HuH-7.5 (cell line): ENCODE results near the gene LDB2.

Source experiments
- DNase-seq: peaks from one replicate; pipeline ENCODE4 v3.0.0; 2011; ENCODE audit warnings: low spot score

LDB2 gene

GRCh38 chr4:16884673-16885460 lies 13.6 kb downstream of the LDB2 start:
- no peak for DNase-seq

DNA sequence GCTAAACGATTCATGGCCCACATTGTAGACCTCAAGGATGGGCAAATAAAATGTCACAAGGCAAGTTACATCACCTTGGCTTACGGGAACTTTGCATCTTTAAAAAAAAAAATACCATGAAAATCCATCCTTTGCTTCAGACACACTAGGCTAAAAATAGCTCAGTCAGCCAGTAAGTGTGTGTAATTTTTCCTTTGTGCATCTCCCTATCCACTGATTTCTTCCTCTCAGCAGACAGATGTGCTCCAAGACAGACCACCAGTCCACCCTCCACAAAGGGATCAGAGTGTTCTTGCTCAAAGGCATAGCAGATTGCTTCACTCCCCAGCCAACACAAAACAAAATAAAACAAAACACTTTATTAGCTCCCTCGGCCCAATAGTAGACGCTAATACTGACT lies 14.6 kb downstream of the LDB2 start:
- no peak for DNase-seq

DNA sequence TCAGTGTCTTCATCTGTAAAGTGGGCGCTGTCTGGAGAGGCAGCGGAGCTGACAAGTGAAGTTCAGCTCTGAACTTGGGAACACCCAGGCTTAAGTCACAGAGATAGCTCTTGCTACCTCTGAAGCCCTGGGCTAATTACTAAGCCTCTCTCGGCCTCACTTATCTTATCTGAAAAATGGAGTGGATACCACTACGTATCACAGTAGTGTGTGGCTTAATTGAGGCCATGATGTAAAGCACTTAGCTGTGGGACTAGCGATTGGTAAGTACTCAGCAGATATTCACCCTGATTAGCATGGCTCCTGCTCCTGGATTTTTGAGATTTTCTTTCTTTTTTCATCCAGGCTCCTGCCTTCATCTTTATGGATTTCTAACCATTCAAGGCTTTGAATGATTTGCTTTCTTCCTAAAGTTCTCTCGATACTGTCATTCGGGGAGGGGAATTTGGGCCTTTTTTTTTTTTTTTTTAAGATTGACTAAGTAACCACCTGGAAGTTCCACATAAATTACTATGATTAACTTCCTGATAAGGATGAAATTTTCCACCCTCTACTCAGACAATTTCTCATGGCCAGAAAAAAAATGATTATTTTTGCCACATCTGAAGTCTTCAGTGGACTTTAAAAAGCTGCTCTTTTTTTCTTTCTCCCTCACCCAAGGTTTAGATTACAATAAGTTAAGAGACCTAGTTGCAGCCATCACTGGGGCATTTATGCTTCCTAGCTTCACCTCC lies 17.1 kb downstream of the LDB2 start:
- DNase-seq: no peak

DNA sequence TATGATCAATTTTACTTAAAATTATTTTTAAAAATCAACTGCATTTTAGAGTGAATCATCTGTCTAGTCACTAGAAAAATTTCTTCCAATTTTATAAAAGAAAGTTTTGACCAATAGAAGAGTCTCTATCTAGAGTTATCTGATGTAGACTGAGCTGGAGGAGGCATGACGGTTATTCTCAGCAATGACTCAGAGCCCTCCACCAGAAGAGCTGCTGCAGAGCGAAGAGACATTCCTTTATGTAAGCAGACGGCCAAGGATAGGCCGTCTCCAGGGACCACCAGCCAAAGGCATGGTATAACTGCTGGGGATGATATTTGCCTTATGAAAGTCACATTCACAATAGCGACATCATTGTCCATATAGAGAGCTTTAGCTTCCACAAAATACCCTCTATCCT lies 23.0 kb downstream of the LDB2 start:
- DNase-seq: no peak

DNA sequence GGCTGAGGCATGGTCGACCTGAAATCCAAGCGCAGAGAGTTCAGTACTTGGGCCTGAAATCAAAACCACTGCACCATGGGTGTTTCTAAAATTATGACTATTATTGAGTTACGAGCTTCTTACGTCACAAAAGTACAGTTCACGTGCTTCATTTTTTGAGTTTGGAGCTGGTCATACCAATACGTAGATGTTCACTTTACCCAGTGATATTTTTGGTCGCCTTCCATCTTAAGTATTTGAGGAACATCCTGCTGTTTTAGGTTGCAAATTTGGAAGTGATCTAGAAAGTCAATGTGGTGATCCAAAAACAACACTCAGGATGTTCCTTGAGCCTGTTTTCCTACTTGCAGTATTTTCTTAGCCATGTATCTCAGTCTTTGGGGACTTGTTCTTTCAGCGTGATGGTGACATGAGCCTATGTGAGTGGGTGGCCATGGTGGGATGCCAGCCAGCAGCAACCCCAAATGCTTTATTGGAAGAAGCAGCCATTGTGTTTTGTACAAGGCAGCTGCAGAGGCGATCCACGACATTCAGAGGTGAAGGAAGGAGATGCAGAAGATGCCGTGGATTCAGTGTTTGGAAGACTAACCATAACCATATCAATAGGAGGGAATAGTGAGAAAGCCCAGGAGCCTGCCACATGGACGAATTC lies 28.7 kb downstream of the LDB2 start:
- no peak for DNase-seq

DNA sequence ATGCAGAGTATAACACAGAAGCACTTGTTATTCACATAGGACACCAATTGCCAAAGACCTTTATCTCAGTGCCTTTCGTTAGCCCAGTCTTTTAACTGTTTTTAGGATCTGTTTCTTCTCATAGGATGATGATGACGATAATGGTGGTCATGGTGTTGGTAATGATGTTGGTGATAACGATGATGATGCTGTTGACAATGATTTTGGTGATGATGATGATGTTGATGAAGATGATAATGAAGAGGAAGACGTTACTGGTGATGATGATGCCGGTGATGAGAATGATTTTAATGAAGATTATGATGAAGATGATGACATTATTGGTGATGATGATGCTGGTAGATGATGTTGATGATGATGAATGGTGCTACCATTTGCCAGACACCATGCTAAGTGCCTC lies 29.8 kb downstream of the LDB2 start:
- DNase-seq: no peak

GRCh38 chr4:16867827-16868226 lies 30.6 kb downstream of the LDB2 start:
- no peak for DNase-seq

- DNase-seq: no peak
Observed at GRCh38 chr4:16866974-16867373, 31.5 kb downstream of the LDB2 start.

DNA sequence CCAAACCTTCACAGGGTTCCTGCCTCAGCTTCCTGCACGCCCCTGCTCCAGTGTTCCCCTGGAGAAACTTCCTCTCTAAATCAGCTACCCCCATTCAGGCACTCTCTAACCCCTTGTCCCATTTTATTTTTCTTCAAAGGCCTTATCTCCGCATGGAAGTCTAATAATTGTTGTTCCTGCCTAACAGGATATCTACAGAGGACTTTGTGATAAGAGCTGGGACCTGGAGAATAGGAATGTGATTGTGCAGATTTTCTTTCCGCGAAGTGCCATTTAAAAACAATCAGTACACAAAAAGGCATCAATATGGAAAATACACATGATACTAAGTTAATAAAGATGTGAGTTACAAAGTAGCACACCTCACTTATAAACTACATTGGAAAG lies 32.6 kb downstream of the LDB2 start:
- DNase-seq: no peak

GRCh38 chr4:16865209-16865896 lies 33.1 kb downstream of the LDB2 start:
- no peak for DNase-seq

- no peak for DNase-seq
Observed at GRCh38 chr4:16864199-16864598, 34.2 kb downstream of the LDB2 start.

DNA sequence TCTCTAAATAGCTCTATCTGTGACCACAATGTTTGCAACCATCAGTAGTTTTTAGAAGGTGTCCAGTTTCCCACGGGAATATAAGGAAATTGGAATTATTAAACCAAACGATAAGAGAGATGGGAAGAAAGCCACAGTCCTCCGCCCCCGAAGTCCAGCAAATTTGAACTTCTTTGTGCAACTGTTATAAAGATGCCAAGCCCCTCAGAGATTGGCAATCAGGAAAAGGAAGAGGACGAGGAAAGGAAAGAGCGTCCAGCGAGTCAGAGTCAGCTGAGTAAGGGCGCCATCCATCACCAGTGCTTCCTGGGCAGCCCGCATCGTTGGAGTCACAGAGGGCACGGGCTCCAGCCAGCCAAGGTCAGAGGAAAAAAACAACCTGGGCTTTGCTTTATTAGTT lies 35.7 kb downstream of the LDB2 start:
- no peak for DNase-seq

DNA sequence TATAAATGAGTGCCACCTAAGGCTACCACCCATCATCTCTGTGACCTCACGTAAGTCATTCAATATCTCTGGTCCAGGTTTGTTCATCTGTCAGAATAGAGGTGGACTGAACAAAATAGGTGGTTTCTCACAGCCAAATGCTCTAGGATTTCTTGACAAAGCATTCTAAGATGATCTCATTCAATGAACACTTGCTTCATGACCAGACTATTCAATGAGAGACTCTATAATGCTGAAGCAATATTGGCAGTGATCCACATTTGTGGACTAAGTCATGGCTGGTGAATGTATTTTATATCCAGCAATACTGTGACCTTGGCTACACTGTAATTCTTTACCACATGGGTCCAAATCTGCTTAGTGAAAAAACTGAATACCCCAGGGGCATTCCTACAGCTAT lies 37.9 kb downstream of the LDB2 start:
- DNase-seq: no peak

DNA sequence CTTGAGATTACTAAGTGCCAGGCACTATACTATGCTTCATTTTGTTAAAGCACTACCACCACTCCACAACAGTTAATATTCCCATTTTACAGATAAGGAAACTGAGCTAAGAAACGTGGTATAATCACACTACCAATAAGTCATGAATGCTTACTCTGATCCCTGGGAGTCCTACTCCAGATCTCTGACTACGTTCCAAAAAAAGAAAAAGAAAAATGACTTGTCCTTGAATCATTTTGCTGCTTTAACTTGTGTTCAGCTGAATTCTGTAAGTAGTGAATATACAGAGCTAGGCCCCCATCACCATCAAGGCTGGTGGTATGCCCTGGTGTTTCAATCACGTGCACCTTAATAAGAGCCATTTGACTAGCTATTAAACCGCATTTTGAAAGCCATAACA lies 39.4 kb downstream of the LDB2 start:
- DNase-seq: no peak

DNA sequence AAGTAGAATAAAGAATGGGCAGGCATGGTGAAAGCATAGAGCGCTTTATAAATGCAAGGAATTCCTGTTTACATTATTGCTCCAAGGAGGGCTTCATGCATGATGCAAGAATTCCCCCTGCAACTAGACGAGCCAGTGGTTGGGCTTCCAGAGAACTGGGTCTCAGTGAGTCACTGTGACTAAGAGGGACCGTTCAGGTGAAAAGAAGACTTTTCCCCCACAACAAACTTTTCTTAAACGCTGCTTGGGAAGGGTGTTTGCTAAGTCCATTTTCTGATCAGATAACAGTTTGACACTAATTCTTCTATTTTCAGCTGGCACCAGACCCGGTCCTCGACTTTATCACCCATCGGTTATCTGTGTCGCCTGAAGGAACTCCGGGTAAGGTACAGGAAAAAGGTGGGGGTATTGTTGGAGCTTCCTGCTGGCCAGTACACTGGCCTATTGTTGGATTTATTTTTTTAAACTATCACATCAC lies 40.1 kb downstream of the LDB2 start:
- no peak for DNase-seq

GRCh38 chr4:16857425-16857824 lies 41.0 kb downstream of the LDB2 start:
- no peak for DNase-seq

- DNase-seq: no peak
Observed at GRCh38 chr4:16853640-16854039, 44.8 kb downstream of the LDB2 start.

GRCh38 chr4:16852644-16853043 lies 45.8 kb downstream of the LDB2 start:
- DNase-seq: no peak

DNA sequence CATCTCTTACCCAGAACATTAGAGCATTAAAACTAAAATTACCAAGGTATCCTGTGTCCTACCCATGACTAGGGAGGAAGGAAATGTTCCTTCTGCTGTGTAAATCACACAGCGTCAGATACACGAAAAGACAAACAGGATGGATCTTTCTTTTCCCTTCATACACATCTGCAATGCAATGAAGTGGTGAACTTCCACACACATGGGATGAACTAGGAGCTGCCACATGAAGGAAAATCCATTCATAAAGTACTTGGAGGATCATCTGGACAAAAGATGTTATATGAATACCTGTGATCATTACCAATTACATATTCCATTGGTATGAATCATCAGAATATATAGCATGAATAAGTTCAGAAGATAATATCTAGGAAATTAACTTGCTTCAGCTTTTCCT lies 46.2 kb downstream of the LDB2 start:
- no peak for DNase-seq

DNA sequence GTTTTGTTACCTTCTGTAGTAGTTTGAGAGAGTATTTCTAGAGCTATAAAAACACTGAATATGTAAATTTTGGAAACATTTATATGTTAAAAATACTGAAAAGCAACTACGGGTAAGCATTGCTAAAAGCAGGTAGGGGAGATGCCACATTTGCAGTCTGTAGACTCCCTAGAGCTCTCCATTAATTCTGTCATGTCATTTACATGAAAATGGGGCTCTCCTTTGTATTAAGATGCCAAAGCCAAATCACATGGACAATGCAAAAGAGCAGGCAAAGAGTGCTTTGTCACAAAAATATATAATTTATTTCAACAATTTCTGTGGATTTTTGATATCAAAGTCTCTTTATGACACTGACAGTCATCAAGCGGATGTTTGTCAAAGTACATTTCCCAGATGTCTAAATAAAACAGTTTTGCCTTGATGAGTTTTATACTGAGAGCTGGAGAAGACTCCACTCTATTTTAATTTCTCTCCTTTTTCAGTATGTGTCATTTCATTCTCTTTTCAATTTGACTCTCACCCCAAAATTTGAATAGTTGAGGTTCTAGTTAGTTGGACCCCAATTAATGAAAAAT lies 51.8 kb downstream of the LDB2 start:
- no peak for DNase-seq

DNA sequence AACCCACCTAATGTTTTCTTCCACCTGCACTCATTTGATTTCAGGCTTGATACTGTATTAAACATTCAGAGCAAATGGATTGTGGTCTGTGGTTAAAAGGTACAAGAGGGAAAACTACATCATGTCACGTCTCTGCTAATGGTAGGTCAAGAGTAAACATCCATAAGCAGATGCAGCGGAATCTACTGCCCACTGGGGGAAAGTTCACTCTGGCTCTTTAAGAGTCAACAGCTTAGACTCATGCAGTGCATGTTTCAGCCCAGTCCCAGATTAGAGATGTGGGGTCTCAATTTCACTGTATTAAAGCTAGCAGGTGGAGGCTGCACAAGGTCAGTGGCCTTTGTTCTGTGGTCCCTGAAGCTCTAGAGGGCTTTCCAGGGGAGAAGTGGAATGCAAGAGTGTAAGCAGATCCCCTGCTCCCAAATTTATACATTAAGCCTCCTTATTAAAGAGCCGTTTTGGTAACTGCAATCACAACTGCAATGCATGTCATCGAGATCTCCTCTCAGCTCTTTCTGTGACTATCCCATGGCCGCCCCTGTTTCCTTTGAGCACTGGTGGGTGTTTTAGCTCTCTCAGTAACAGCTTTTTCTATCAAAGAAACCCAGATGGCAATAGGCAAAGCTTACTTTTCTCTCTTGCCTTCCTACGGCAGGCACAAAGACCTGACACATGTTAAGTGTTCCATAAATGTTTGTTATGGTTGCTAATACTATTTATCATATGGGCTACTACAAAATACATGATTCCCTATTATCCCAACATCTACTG lies 53.4 kb downstream of the LDB2 start:
- DNase-seq: no peak
